ENCODE measurements around the gene CASTOR1.

CASTOR1 gene

GRCh38 chr22:30297991-30298701 is 8.8 kb upstream of the CASTOR1 start:
- DNase-seq, result no peak

DNA sequence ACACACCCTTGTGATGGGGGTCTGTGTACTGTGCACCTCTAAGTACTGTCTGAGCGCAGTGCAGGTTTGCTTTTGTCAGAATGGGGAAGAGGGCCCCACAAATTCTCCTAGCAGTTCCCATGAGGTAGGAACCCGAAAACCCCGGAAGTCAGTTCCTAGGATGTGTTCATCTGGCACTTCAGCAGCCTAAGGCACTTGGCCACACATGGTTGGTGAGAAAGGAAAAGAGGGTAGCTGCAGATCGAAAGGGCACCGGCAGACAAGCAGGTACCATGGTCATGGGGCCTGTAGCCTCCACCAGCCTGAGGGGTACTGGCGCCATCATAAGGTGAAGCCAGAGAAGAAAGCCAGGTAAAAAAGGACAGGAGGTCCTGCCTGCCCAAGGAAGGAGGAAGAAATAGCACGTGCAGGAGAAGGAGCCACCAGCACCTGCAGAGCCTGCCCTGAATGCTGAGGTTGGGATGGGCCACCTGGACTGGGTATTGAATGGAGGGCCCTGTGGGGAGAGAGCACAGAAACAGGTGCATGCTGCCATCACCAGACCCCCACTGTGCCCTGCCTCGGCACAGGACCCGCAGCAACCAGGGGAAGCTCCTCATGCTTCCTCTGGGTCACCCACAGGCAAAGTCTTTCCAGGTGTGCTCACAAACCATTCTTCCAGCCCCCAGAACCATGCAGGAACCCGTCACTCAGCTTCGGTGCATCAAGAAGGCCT is 8.1 kb upstream of the CASTOR1 start:
- DNase-seq, result no peak

DNA sequence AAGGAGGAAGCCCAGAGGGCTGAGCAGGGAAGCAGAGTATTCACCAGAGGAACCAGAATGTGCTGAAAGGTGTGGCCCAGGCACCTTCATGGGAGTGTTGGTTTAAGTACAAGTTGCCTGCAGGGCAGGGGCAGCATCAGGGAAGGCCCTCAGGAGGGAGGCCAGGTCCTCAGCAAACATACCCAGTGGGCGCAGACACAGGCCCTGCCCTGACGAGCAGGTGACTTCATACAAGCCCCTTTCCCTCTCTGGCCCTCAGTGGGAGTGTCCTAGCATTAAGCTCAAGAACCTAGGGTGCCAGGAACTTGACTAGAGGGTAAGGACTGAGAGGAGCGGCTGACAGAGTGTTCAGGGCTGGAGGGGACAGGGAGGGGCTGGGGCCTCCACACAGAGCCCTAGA is 7.5 kb upstream of the CASTOR1 start:
- DNase-seq, result no peak

- DNase-seq, result no peak
These were observed 7.0 kb upstream of the CASTOR1 start for GRCh38 chr22:30296324-30296723.

GRCh38 chr22:30295576-30295975 is 6.3 kb upstream of the CASTOR1 start:
- no peak for DNase-seq

- DNase-seq, result no peak
These were observed 5.5 kb upstream of the CASTOR1 start for GRCh38 chr22:30294830-30295229.

GRCh38 chr22:30294066-30294465 is 4.8 kb upstream of the CASTOR1 start:
- no peak for DNase-seq

GRCh38 chr22:30293026-30293425 is 3.7 kb upstream of the CASTOR1 start:
- no peak for DNase-seq

GRCh38 chr22:30292069-30292970 is 3.0 kb upstream of the CASTOR1 start:
- no peak for DNase-seq

DNA sequence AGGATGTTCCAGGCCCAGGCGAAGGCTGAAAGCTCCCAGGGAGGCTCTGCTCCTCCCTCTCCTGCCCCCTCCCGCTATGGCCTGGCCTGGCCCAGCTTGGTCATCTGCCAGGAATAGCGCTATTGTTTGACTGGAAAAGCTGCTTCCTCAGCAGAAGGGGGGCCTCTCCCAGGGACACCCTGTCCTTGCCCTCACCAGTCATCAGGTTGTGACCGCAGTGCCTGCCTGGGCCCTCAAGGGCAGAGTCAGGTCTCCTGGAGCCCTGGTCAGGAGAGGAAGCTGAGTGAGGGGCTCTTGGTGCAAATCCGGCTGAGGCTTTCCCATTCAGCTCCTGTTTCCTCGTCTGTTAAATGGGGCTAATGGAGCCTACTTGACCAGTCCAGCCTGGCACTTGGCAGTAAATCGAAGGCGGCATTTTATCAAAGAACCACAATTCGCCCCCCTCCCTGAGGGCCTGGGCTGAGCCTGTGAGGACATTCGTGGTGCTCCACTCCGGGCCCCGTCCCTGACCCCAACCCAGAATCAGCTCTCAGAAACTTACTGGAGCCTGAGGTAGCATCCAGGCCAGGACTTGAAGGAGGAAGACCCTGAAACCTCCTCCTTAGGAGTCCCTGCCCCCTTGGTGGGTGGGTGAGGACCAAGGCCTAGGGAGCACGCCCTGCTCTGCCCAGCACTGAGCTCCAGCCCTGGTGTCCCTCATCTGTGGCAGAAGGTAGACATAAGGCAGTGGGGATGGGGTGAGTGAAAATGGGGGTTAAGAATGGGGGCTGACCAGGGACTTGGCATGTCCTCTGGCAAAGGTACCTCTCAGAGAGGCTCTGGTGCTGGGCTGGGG is 2.0 kb upstream of the CASTOR1 start:
- no peak for DNase-seq

- DNase-seq, result no peak
These were observed 1.2 kb upstream of the CASTOR1 start for GRCh38 chr22:30290342-30291057.

- no peak for DNase-seq
These were observed 642 bp upstream of the CASTOR1 start for GRCh38 chr22:30289980-30290313.

GRCh38 chr22:30288419-30289140 is 725 bp downstream of the CASTOR1 start:
- DNase-seq, result no peak

GRCh38 chr22:30287648-30288418 is 1.5 kb downstream of the CASTOR1 start:
- DNase-seq, result peak; percentile 88 to 92 (median 88)

- DNase-seq, result peak; percentile 64 to 79 (median 69)
These were observed 2.3 kb downstream of the CASTOR1 start for GRCh38 chr22:30286813-30287647.

- no peak for DNase-seq
These were observed 3.0 kb downstream of the CASTOR1 start for GRCh38 chr22:30286331-30286730.

- DNase-seq, result no peak
These were observed 3.5 kb downstream of the CASTOR1 start for GRCh38 chr22:30285846-30286200.

DNA sequence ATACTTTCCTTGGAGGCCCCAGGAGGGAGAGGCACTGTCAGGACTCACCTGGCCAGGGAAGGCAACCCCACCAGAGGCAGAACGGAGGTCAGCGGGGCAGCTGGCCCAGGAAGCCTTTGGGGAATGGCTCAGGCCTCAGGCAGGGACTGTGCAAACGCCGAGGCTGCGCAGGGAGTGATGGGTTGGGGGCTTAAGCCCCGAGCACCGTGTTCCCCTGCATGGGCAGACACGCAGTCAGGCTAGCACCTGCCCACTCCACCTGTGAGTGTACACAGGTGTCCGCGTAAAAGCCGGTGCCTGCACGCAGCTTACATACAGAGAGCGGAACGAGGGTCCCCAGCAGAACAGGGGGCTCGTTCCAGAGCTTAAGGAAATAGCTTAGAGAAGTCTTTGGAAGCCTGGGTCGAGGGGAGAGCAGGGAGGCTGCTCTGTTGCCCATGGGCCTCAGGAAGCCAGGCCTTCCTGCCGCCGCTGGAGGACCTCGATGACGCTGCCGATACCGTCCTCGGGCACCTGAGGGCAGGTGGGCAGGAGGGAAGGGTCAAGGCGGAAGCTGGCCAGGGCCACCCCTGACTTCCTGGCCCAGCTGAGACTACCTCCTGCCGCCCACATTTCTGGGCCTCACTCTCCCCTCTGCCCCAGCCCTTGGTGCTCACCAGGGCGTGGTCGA is 4.0 kb downstream of the CASTOR1 start:
- no peak for DNase-seq

DNA sequence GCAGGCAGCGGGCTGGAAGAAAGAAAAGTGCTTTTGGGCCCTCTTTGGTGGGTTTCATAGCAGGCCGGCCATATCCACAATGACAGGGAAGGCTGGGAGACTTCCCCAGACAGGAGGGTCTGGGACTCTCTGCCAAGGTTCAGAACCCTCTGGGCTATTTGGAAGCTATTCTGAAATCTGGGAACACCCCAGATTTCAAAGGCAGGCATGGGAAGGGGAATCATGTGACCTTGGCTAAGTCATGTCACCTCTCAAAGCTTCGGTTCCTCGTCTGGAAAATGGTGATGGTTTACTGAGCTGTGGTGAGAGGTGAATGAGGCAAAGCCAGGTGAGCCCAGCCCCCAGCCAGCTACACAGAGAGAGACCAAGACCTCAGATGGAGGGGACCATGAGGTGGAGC is 4.6 kb downstream of the CASTOR1 start:
- peak; percentile 85 to 91 (median 88) for DNase-seq
